B cell (primary cell): ENCODE data around the gene RUVBL1. TPM values are rescaled to one million over a fixed set of nuclear protein-coding genes. Genes with fewer than 3 reads are reported as not detected.

Source experiments
- ATAC-seq: fragments of 200-7000 bp; cut with Tn5 transposase; one replicate; pipeline ENCODE4 v1.10.0; 2021; ENCODE audit warnings: low read depth, mild to moderate bottlenecking, moderate number of reproducible peaks, moderate library complexity
- CTCF ChIA-PET: fragments of 350-600 bp; sonication (Branson Sonifier 250); formaldehyde crosslinking; loops from one replicate; lab custom pipeline; 2021; ENCODE audit warnings: antibody characterized with exemption, inconsistent platforms; lab: Charles Lee
- POLR2A ChIA-PET: fragments of 350-600 bp; sonication (Branson Sonifier 250); formaldehyde crosslinking; loops from one replicate; lab custom pipeline; 2021; ENCODE audit warnings: antibody characterized with exemption; lab: Charles Lee
- DNase-seq: peaks from one replicate; pipeline ENCODE4 v3.0.0; 2013
- H2AFZ ChIP-seq: 2 replicates; pipeline ENCODE4 v1.6.1; 2012; ENCODE audit warnings: mild to moderate bottlenecking, low read depth, low read length; ENCODE audit not compliant: insufficient read depth, poor library complexity, severe bottlenecking
- H3K27ac ChIP-seq, 2 donors: 1 replicate in 1 of 2; 2 replicates in 1 of 2; pipeline ENCODE4 v1.5.1; 2012 to 2013; ENCODE audit warnings: low read length in 2 of 2, mild to moderate bottlenecking in 2 of 2, moderate library complexity in 1 of 2
- H3K27me3 ChIP-seq, 4 experiments: fragments of 200-600 bp in 1 of 4; sonication (generic) in 1 of 4; replicated peaks in 1 of 4; 1 replicate in 2 of 4; 2 replicates in 2 of 4; pipeline versions ENCODE4 v1.6.1 to v1.7.0; 2013 to 2016; ENCODE audit warnings: low read length in 3 of 4, mild to moderate bottlenecking in 2 of 4, mixed read lengths in 1 of 4, moderate library complexity in 1 of 4; ENCODE audit not compliant: insufficient read depth in 4 of 4, control insufficient read depth in 3 of 4; ENCODE audit errors: control extremely low read depth in 1 of 4
- H3K36me3 ChIP-seq, 2 experiments: replicated peaks in 1 of 2; 1 replicate in 1 of 2; 2 replicates in 1 of 2; pipeline versions ENCODE4 v1.6.1 to v1.7.1; 2013; ENCODE audit warnings: low read length in 1 of 2; ENCODE audit not compliant: insufficient read depth in 2 of 2, control insufficient read depth in 1 of 2; ENCODE audit errors: control extremely low read depth in 1 of 2, extremely low read depth in 1 of 2
- H3K4me1 ChIP-seq, 2 donors: fragments of 200-600 bp in 1 of 2; sonication (generic) in 1 of 2; 1 replicate in 1 of 2; 2 replicates in 1 of 2; pipeline versions ENCODE4 v1.5.1 to v1.6.1; 2013 to 2017; ENCODE audit warnings: low read length in 2 of 2; ENCODE audit not compliant: control insufficient read depth in 2 of 2, insufficient read depth in 2 of 2
- H3K4me2 ChIP-seq: replicated peaks from 2 replicates; pipeline ENCODE3; 2012; ENCODE audit warnings: mild to moderate bottlenecking, low read depth, low read length; ENCODE audit not compliant: poor library complexity, severe bottlenecking
- H3K4me3 ChIP-seq, 5 experiments: fragments of 200-600 bp in 1 of 5; sonication (generic) in 1 of 5; 1 replicate in 3 of 5; 2 replicates in 2 of 5; pipeline versions ENCODE4 v1.5.1 to v1.7.0; 2011 to 2016; ENCODE audit warnings: low read length in 4 of 5, mild to moderate bottlenecking in 4 of 5, low read depth in 2 of 5, control low read depth in 1 of 5, moderate library complexity in 1 of 5; ENCODE audit not compliant: insufficient read depth in 1 of 5; ENCODE audit errors: control extremely low read depth in 1 of 5, extremely low read depth in 1 of 5
- H3K79me2 ChIP-seq: fragments of 200-600 bp; sonication (generic); one replicate; pipeline ENCODE4 v1.6.0; 2016; ENCODE audit warnings: low read length; ENCODE audit not compliant: control insufficient read depth, insufficient read depth
- H3K9ac ChIP-seq: fragments of 200-600 bp; sonication (generic); 2 replicates; pipeline ENCODE4 v1.6.1; 2017; ENCODE audit warnings: mild to moderate bottlenecking, low read length, moderate library complexity
- H3K9me3 ChIP-seq, 3 donors: one replicate each; pipeline versions ENCODE4 v1.6.1 to v1.7.1; 2013; ENCODE audit warnings: low read length in 2 of 3; ENCODE audit not compliant: control insufficient read depth in 2 of 3, insufficient read depth in 1 of 3; ENCODE audit errors: control extremely low read depth in 1 of 3
- H4K20me1 ChIP-seq: 2 replicates; pipeline ENCODE4 v1.6.0; 2012; ENCODE audit warnings: mild to moderate bottlenecking, low read length; ENCODE audit not compliant: insufficient read depth, control insufficient read depth, poor library complexity, severe bottlenecking
- H3K27ac Mint-ChIP-seq: one replicate; pipeline ENCODE4 v1.8.0; 2021; ENCODE audit warnings: mixed read lengths
- H3K27me3 Mint-ChIP-seq: one replicate; pipeline ENCODE4 v1.8.0; 2021; ENCODE audit warnings: mixed read lengths
- H3K4me1 Mint-ChIP-seq: one replicate; pipeline ENCODE4 v1.8.0; 2021; ENCODE audit warnings: mixed read lengths
- H3K4me3 Mint-ChIP-seq: one replicate; pipeline ENCODE4 v1.8.0; 2021; ENCODE audit warnings: mixed read lengths
- H3K9me3 Mint-ChIP-seq: one replicate; pipeline ENCODE4 v1.8.0; 2022; ENCODE audit warnings: mixed read lengths; ENCODE audit not compliant: insufficient read depth
- EZH2 ChIP-seq: IDR thresholded peaks from 2 replicates; pipeline ENCODE4 v1.6.1; 2012; ENCODE audit warnings: borderline replicate concordance, low read depth, mild to moderate bottlenecking, moderate library complexity, low read length; ENCODE audit not compliant: insufficient read depth, poor library complexity, severe bottlenecking
- WGBS: methylation state at CpG from one replicate; pipeline ENCODE4 v1.1.5; 2013; ENCODE audit warnings: missing lambda C conversion rate; ENCODE audit not compliant: insufficient coverage; 5-methylcytosine and 5-hydroxymethylcytosine counted together
- intact Hi-C: fragments of 100-400 bp; cut with micrococcal nuclease; formaldehyde crosslinking; loops from one replicate; pipeline ENCODE4 v1.10.0; 2022
- polyA plus RNA-seq: library from polyadenylated mRNA; depleted of rRNA; stranded (reverse); fragments of >200 nt; gene quantifications from 2 replicates; pipeline ENCODE4 v1.2.3, GENCODE V29; 2012
- total RNA-seq, 2 donors: library from RNA; stranded (reverse); fragments of 120-200 nt in 1 of 2; gene quantifications; 1 replicate in 1 of 2; 2 replicates in 1 of 2; pipeline versions ENCODE4 v1.2.3 to v1.2.4, GENCODE V29; 2013 to 2022
- TF ChIP-seq, protein P1 (sequence below): fragments of 200-600 bp; IDR thresholded peaks from one replicate; pipeline ENCODE4 v1.8.0; 2022; ENCODE audit warnings: antibody characterized with exemption, mild to moderate bottlenecking

Gene RUVBL1
- total and polyA plus RNA-seq, 2 donors (not counting 1 experiment from before 2014, with no cell fraction given) = 20.4 to 20.5 TPM

DNA sequence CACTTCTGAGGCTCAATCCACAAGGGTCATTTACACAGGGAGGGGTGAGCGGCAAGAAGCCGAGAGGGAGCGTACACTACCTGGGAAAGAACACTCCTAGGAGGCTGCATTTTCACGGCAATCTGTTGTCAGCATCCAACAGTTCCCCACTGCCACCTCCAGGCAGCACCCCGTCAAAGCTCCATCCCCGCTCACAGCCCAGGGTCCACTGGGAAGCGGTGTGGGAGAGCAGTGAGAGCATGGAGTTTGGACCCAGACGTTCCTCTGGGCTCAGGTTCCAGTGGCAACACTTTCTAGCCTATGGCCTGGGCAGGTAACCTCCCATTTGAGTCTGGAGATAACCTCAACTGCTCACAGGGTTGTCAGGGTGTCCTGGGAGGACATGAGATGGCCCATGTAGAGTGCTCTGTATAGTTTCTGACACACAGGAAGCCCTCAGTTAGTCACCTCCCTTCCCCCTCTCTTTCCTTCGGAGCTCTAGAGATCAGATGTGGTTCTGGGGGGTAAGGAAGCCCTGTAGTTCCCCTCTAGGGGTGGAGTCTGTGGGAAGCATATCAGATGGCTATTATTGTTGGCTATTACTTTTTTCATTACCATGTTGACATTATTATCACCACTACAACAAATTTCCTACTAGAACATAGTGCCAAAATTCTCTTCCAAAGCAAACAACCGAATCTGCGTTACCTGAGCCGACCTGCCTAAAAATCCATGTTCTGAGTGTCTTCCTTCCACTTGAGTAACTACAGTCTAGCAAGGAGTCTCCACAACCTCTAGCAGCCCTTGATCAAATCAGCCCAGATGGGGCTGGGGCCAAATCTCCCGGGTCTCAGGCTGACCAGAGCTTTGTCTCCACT lies 29.1 kb downstream of the RUVBL1 start:
- no peak for DNase-seq
- no peak overlapping the region for H3K27ac ChIP-seq
- H3K27me3 ChIP-seq = no peaks in the 10 kb centered on the region
- H3K4me2 ChIP-seq = no peak overlapping the region
- CTCF ChIA-PET = interaction anchor here (0.7 to 8.3 kb wide), 27 partner anchors 8 to 523 kb away, joined by 3 to 78 read pairs (median 4); partner anchors contain the start of genes EEFSEC and RUVBL1
- no peaks in the 10 kb centered on the region for H3K9me3 Mint-ChIP-seq
- H3K4me1 ChIP-seq = no peaks in the 10 kb centered on the region
- H3K79me2 ChIP-seq = peaks cover 4% of the 10 kb centered on the region
- peaks cover 10% of the 10 kb centered on the region for H4K20me1 ChIP-seq
- ATAC-seq = no peak
- H3K4me3 Mint-ChIP-seq = no peak overlapping the region
- intact Hi-C loops = no loop called here
- no peaks in the 10 kb centered on the region for H3K4me1 Mint-ChIP-seq
- POLR2A ChIA-PET = no interaction called here
- TF ChIP-seq EZH2 = no peak
- TF ChIP-seq, protein P1, sequence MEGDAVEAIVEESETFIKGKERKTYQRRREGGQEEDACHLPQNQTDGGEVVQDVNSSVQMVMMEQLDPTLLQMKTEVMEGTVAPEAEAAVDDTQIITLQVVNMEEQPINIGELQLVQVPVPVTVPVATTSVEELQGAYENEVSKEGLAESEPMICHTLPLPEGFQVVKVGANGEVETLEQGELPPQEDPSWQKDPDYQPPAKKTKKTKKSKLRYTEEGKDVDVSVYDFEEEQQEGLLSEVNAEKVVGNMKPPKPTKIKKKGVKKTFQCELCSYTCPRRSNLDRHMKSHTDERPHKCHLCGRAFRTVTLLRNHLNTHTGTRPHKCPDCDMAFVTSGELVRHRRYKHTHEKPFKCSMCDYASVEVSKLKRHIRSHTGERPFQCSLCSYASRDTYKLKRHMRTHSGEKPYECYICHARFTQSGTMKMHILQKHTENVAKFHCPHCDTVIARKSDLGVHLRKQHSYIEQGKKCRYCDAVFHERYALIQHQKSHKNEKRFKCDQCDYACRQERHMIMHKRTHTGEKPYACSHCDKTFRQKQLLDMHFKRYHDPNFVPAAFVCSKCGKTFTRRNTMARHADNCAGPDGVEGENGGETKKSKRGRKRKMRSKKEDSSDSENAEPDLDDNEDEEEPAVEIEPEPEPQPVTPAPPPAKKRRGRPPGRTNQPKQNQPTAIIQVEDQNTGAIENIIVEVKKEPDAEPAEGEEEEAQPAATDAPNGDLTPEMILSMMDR = no peak
- no peak overlapping the region for H3K4me3 ChIP-seq
- peaks cover 0 to 51% of the 10 kb centered on the region in 2 experiments for H3K36me3 ChIP-seq
- H3K9ac ChIP-seq = no peak overlapping the region
- 94% methylated on average over 11 of the region's 13 CpGs for WGBS
- H3K27me3 Mint-ChIP-seq = no peaks in the 10 kb centered on the region
- H3K27ac Mint-ChIP-seq = no peak overlapping the region
- no peak overlapping the region for H2AFZ ChIP-seq
- no peaks in the 10 kb centered on the region for H3K9me3 ChIP-seq

DNA sequence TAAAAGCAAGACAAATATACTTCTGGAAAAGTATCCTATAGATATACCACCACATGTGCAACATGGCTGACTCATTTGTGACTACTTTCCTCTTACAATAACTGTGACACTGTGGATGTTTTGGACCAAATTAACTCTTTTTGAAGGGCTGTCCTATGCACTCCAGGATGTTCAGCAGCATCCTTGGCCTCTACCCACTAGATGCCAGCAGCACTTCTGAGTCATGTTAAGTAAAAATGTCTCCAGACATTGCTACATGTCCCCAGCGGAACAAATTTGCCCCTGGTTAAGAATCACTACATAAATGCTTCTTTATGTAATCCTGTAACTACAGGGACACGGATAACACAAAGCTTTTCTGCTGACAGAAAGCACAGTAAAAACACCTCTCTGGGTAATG lies 32.0 kb downstream of the RUVBL1 start:
- no CpG with 5 or more reads among the region's 2 CpGs for WGBS
- no peaks in the 10 kb centered on the region for H3K9me3 ChIP-seq

More for the DNA sequence above, 32.0 kb downstream of the RUVBL1 start:
- Histone ChIP-seq H3K4me2 (no peak overlapping the region), H2AFZ (no peak overlapping the region), H3K27me3 (no peaks in the 10 kb centered on the region), H4K20me1 (peaks cover 10% of the 10 kb centered on the region), H3K4me3 (no peak overlapping the region), H3K36me3 (peaks cover 0 to 38% of the 10 kb centered on the region in 2 experiments), H3K27ac (no peak overlapping the region), H3K4me1 (no peaks in the 10 kb centered on the region), H3K9ac (no peak overlapping the region), H3K79me2 (peaks cover 4% of the 10 kb centered on the region)
- no peaks in the 10 kb centered on the region for H3K9me3 Mint-ChIP-seq
- CTCF ChIA-PET = interaction anchor here (1.1 kb wide), 1 partner anchor 42 kb away, joined by 4 read pairs; no protein-coding TSS in a partner anchor
- POLR2A ChIA-PET = no interaction called here
- no peaks in the 10 kb centered on the region for H3K4me1 Mint-ChIP-seq
- TF ChIP-seq, protein P1 = no peak
- no peak for TF ChIP-seq EZH2
- no peak for ATAC-seq
- intact Hi-C loops = no loop called here
- H3K27ac Mint-ChIP-seq = no peak overlapping the region
- DNase-seq = no peak
- H3K27me3 Mint-ChIP-seq = no peaks in the 10 kb centered on the region
- no peak overlapping the region for H3K4me3 Mint-ChIP-seq
